NCI-H2107 treated with DMSO at 0.1 percent for 48 hours (cell line): ENCODE data around the gene S100A4.
A peak's percentile ranks its signal among the peaks of the same experiment; 100 is the strongest.

Experiments used
- DNase-seq: peaks from one replicate; lab custom pipeline; 2025; ENCODE audit not compliant: unreplicated experiment; lab: John Stamatoyannopoulos, UW

The S100A4 gene

DNA sequence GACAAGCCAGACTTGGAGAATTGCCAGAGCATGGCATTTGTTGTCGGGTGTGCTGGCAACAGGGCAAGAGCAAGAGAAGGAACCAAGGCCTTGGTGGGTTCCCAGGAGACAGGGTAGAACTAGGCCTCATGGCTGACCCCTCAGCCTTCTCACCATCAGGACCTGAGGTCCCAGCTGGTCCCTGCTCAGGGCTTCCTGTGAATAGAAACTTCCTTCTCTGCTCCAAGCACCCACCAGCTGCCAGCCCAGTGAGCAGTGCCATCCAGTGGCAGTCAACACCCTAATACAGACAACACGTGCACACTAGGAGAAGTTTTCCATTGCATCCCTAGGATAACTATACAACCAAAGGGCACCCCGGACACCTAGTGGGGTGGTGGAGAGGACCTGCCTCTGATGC is 32.6 kb downstream of the S100A4 start:
- DNase-seq = peak; percentile 33

DNA sequence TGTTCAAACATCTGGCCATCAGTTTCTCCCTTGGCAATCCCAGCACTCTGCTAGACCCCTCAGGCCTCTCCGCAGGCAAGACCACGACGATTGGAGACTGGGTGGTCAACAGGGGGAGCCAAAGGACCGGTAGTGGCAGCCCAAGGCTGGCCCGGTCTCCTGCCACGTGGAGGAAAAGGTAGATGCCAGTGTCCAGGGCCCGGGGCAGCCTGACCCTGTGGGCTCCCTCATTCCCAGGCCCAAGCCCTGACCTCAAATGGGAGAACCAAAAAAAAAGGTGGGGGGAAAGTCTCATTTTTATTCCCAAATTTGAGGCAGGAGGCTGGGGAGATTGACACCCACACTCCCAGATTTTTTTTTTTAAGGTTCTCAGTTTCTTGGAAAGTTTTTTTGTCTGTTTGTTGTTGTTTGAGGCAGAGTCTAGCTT is 34.6 kb downstream of the S100A4 start:
- peak; percentile 63 for DNase-seq

DNA sequence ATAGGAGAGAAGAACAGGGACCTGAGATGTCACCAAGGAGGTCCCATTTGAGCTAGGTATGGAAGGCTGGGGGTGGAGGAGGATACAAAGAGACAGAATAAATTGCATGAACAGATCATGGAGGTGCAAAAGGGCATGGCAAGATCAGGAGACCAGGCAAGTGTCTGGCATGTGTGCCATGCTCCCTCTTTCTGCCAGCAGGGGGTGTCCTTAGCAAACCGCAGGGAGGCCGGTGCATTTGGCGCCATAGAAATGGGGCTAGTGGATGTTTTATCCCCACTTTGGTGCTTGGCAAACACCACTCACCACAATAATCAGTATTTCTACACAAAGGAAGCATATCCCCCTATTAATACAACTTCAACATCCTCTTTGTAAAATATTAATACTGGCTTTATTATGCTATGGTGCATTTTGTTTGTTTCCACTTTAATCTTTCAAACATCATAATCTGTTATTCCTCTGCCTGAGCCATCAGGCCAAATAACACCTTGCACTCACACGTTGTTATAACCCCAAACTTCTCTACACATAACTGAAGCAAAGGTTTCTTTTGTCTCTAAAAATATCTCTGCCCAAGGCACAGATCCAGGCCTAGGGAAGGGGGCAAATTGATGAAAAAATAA is 35.8 kb downstream of the S100A4 start:
- no peak for DNase-seq

DNA sequence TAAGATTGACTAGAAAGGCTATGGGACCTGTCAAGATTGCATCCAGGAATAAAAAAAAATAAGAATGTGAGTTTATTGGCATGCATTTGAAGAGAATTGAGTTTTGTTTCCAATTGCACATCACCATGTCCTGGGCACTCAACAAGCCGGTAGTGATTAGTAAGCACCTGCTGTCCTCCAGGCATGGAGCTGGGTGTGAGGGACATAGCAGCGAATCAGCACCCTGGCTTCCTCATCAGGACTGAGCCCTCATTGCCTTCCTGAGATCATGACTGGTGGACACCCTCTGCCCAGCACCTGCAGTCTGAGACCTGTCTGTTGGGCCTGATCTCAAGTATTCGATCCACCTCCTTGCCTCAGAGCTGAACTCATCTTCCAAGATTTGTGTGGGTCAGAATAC is 36.6 kb downstream of the S100A4 start:
- DNase-seq = no peak

DNA sequence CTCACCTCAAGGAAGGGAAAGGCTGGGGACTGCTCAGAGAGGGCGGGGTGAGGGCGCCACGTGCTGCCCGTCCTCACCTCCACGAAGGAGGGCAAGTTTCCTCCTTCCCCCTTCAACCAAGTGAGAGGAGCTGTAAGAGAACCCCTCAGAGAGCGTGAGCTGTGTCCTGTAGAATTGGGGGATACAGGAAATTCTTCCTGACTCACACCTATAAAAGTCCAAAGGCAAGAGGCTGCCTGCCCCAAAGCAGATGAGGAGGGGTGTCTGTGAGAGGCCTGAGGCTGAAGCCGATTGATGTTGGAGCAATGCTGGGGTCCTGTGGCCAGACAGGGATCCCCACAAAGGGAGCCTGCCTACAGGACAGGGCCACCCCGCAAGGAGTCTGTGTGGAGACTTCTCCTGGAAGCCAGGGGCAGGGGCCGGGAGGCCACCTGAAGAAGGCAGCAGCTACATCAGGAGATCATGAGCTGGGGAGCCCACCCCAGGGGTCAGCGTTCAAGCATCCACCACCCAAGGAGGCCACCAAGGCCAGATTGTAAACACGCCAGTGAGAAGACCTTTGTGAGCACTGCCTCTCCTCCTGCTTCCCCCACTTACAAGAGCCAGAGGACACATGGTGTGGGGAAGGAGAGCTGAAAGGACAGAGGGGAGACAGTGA is 37.6 kb downstream of the S100A4 start:
- DNase-seq = no peak

DNA sequence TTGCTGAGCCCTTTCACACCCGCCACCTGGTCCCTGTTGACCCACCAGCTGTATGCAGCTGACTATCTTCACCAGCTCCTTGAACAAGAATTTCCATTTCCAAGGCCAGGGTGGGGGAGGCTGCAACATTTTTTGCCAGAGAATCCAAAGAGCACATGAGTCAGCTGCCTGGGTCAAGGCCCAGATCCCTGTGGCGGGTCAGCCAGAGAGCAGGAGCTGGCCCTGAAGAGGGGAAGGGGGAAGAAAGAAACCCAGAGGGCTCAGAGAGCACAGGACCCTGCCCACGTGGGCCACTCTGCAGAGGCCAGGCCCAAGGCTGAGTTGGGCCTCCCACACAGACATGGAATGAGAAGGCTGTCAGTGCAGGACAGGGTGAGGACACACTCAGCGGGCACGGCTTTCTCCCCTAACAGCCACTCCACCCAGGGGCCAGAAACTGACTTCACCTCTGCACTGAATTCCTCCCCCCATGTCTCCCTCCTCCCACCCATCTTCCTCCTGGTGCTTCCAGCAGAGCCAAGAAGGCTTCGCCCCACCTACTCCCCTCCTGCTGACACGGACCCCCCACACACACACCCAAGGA is 38.7 kb downstream of the S100A4 start:
- no peak for DNase-seq

DNA sequence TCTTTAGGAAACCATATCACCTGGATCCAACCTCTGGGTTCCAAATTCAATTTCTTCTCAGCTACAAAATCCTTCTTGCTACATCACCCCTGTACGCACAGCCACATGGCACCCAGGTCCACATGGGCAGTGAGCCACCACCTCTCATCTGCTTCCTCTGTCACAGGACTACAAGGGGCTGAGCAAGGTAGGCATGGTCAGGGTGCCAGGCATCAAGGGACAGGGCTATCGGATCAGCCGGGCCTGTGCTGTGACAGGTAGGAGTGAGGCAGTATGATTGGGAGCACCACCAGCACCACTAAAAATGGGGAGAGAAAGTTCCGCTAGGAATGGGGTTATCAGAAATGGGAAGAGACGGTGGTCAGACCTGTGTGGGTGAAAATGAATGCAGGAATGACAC is 39.2 kb downstream of the S100A4 start:
- DNase-seq = no peak

DNA sequence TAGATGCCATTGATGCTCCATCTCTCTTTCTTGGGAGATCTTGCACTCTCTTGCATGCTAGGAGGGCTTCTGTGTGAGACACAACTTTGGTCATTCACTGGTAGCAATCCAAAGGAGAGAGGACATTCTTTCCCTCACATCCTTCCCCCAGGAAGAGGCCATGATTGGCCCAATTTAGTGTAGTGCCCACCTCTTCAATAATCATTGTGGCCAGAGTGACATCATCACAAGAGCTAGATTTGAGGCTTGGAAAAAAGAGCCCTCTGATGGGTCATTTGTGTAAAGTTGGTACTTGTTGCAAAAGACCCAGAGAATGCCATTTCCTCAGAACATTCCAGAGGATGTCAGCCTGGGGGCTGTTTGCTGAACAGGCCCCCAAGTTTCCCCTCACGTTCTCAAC is 40.0 kb downstream of the S100A4 start:
- DNase-seq = no peak

DNA sequence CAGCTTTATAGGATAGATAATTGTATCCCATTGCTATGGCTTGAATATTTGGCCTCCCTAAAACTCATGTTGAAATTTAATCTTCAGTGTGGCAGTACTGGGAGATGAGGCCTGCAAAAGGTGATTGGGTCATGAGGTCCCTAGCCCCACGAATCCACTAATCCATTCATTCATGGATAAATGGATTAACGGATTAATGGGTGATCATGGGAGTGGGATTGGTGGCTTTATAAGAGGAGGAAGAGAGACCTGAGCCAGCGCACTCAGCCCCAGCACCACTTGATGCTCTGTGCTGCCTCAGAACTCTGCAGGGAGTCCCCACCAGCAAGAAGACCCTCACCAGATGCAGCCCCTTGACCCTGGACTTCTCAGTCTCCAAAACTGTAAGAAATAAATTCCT is 41.8 kb downstream of the S100A4 start:
- DNase-seq = no peak

DNA sequence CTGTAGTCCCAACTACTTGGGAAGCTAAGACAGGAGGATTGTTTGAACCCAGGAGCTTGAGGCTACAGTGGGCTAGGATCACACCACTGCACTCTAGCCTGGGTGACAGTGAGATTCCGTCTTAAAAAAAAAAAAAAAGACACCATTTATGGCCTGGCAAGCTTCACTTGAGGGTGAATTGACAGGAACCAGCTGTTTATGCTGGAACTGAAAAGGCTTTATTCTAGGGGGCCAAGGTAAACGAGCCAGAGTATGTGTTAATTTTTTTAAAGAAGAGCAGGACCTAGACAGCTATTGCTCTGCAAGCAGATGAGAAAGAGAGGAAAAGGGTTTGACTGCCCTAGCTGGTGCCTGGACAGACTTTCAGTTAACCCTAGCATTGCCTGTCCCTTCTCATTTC is 46.9 kb downstream of the S100A4 start:
- DNase-seq = no peak

DNA sequence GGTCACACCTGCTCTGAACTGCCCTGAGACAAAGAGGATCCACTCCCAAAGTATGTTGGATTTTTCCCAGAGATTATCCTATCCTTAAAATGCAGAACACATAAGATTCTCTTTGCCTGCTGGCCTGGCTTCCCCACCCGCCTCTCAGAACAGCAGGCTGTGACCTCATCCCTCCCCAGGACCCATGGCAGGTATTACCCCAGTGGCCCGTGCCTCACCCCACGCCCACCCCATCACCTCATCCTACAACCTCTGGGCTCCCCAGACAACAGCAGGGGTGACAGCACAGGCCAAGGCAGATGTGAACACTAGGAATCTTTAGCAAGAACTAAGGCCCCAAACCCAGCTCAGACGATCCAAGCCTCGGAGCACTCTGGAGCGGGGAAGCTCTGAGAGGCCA is 50.1 kb downstream of the S100A4 start:
- DNase-seq = no peak

DNA sequence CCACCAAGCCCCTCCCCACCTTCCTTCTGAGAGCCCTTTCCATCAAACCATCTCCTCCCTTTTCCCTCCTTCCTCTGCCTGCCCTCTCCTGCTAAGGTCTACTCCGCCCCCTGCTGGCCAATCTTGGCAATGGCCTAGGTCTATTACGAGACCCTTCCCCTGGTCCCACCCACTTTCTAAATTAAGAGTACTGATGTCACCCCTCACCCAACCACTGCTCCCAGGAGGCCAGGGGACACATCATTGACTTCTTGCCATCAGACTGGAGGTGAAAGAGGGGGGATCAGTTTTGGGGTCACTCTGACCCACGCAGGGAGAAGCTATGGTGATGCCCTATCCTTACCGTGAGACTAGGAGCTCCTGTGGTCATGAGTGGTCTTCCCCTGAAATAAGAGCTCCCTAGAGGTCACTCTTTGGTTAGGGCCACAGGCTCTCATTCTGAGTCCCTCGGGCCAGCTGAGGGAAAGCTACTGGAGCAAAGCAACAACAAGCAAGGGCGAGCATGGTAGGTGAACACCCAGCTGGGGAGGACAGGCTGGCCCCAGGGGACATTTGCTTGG is 50.5 kb downstream of the S100A4 start:
- DNase-seq = peak; percentile 87
